HEK293 (cell line): ENCODE measurements around the gene HMGB3.

Experiments used
- CTCF ChIA-PET: fragments of 350-600 bp; formaldehyde crosslinking; extraction: SDS; loops from one replicate; lab custom pipeline; 2021; ENCODE audit warnings: antibody characterized with exemption; lab: Yijun Ruan, JAX
- POLR2A ChIA-PET: fragments of 300-600 bp; formaldehyde crosslinking; extraction: SDS; loops from one replicate; lab custom pipeline; 2020; ENCODE audit warnings: antibody characterized with exemption, inconsistent platforms; lab: Yijun Ruan, JAX
- H3K27ac ChIP-seq: fragments of 200-500 bp; sonication (Bioruptor generic); 2 replicates; pipeline ENCODE4 v1.5.1; 2014; ENCODE audit warnings: low read depth, low read length, control low read depth, inconsistent platforms; ENCODE audit errors: extremely low read depth
- H3K36me3 ChIP-seq, 2 experiments: fragments of 200-500 bp in 1 of 2; sonication (Bioruptor generic) in 1 of 2; 1 replicate in 1 of 2; 2 replicates in 1 of 2; pipeline ENCODE4 v1.5.1; 2014 to 2017; ENCODE audit warnings: inconsistent platforms in 2 of 2, low read length in 2 of 2; ENCODE audit not compliant: control insufficient read depth in 2 of 2, insufficient read depth in 1 of 2
- H3K4me1 ChIP-seq: fragments of 200-500 bp; sonication (Bioruptor generic); 2 replicates; pipeline ENCODE4 v1.5.1; 2014; ENCODE audit warnings: mild to moderate bottlenecking, low read length, inconsistent platforms; ENCODE audit not compliant: control insufficient read depth, insufficient read depth
- H3K4me3 ChIP-seq: 2 replicates; pipeline ENCODE4 v1.5.1; 2011; ENCODE audit warnings: low read depth, mild to moderate bottlenecking, control low read depth, low read length, moderate library complexity
- H3K9me3 ChIP-seq: fragments of 200-500 bp; sonication (Bioruptor generic); 2 replicates; pipeline ENCODE4 v1.5.1; 2014; ENCODE audit warnings: low read depth, low read length, inconsistent platforms; ENCODE audit not compliant: control insufficient read depth, insufficient read depth
- BCL11A ChIP-seq: fragments of 450-650 bp; formaldehyde crosslinking; IDR thresholded peaks from 2 replicates; pipeline ENCODE4 v1.5.1; 2016; ENCODE audit warnings: low read depth, missing biosample characterization, missing genetic modification characterization
- GLIS1 ChIP-seq: fragments of 450-650 bp; formaldehyde crosslinking; IDR thresholded peaks from 2 replicates; pipeline ENCODE4 v1.5.1; 2016; ENCODE audit warnings: missing biosample characterization, missing genetic modification characterization
- ZBTB17 ChIP-seq: fragments of 450-650 bp; formaldehyde crosslinking; IDR thresholded peaks from 2 replicates; pipeline ENCODE4 v1.5.1; 2016; ENCODE audit warnings: missing biosample characterization, missing genetic modification characterization
- ZIC2 ChIP-seq: fragments of 450-650 bp; formaldehyde crosslinking; IDR thresholded peaks from 2 replicates; pipeline ENCODE4 v1.5.1; 2016; ENCODE audit warnings: missing biosample characterization, missing genetic modification characterization
- ZNF311 ChIP-seq: fragments of 450-650 bp; formaldehyde crosslinking; IDR thresholded peaks from 2 replicates; pipeline ENCODE4 v1.5.1; 2017; ENCODE audit warnings: missing biosample characterization, missing genetic modification characterization, borderline replicate concordance
- ZNF544 ChIP-seq: fragments of 450-650 bp; formaldehyde crosslinking; IDR thresholded peaks from 2 replicates; pipeline ENCODE4 v1.5.0; 2017; ENCODE audit warnings: missing biosample characterization, missing genetic modification characterization
- ZNF585B ChIP-seq: fragments of 450-650 bp; formaldehyde crosslinking; IDR thresholded peaks from 2 replicates; pipeline ENCODE4 v1.5.1; 2016; ENCODE audit warnings: missing biosample characterization, missing genetic modification characterization
- TF ChIP-seq, protein P1 (sequence below): fragments of 450-650 bp; formaldehyde crosslinking; IDR thresholded peaks from 2 replicates; pipeline ENCODE4 v1.5.1; 2016; ENCODE audit warnings: missing biosample characterization, missing genetic modification characterization, borderline replicate concordance
- TF ChIP-seq, protein P2 (sequence below): fragments of 450-650 bp; formaldehyde crosslinking; IDR thresholded peaks from 2 replicates; pipeline ENCODE4 v1.5.1; 2016; ENCODE audit warnings: missing biosample characterization, missing genetic modification characterization
- TF ChIP-seq, protein P3 (sequence below): fragments of 450-650 bp; formaldehyde crosslinking; optimal IDR thresholded peaks from 2 replicates; pipeline ENCODE3; 2016; ENCODE audit warnings: missing biosample characterization, mild to moderate bottlenecking, missing genetic modification characterization
- TF ChIP-seq, protein P4 (sequence below): fragments of 450-650 bp; formaldehyde crosslinking; IDR thresholded peaks from 2 replicates; pipeline ENCODE4 v1.5.1; 2016; ENCODE audit warnings: missing biosample characterization, missing genetic modification characterization

Gene HMGB3

DNA sequence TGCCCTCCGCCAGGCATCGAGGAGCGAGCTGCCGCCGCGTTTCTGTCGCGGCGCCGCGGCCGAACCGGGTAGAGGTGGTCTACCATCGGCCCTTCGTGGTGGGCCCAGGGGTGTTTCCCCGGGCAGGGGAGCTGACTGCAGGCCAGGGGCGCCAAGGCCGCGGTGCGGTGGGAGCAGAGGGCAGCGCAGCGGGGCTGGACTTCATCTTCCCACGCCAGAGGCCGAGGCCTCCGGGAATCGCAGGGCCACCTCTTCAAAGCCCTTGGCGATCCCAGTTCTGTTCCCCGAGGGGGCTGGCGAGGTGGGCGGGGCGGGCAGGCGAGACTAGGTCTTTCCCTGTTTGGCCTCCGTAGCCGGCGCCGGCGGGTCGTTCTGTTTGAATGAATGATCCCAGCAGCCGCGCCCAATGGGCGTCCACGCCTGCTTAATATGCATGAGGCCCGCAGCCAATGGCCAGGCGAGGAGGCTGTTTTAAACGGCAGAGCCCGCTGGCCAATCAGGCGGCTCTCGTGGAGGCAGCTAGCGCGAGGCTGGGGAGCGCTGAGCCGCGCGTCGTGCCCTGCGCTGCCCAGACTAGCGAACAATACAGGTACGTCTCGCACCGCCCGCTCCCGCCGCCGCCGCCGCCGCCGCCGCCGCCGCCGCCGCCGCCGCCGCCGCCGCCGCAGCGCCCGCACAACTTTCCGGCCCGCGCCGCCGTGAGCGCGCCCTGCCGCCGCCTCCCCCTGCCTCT lies at the start of gene HMGB3 (continued):
- TF ChIP-seq BCL11A (tag by site-specific recombination): no peak

DNA sequence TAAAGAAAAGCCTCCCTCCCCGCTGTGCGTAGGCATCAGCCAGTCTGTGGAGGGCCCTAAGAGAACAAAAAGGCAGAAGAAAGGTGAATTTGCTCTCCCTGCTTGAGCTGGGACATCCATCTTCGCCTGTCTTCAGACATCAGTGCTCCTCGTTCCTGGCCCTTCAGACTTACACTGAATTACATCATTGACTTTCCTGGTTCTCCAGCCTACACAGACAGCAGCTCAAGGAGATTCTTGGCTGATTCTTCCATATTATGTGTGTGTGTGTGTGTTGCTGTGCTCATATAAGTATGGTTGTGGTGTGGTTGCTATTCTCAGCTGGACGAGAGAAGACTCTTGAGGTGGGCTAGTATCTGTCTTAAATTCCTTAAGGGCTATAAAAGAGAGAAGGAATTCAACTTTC lies 49.2 kb upstream of the HMGB3 start:
- no peak overlapping the region for H3K27ac ChIP-seq
- POLR2A ChIA-PET: interaction anchor here (1.0 kb wide), 1 partner anchor 9 kb away, joined by 3 read pairs; no protein-coding TSS in a partner anchor
- no peak overlapping the region for H3K4me3 ChIP-seq
- TF ChIP-seq, protein P1, sequence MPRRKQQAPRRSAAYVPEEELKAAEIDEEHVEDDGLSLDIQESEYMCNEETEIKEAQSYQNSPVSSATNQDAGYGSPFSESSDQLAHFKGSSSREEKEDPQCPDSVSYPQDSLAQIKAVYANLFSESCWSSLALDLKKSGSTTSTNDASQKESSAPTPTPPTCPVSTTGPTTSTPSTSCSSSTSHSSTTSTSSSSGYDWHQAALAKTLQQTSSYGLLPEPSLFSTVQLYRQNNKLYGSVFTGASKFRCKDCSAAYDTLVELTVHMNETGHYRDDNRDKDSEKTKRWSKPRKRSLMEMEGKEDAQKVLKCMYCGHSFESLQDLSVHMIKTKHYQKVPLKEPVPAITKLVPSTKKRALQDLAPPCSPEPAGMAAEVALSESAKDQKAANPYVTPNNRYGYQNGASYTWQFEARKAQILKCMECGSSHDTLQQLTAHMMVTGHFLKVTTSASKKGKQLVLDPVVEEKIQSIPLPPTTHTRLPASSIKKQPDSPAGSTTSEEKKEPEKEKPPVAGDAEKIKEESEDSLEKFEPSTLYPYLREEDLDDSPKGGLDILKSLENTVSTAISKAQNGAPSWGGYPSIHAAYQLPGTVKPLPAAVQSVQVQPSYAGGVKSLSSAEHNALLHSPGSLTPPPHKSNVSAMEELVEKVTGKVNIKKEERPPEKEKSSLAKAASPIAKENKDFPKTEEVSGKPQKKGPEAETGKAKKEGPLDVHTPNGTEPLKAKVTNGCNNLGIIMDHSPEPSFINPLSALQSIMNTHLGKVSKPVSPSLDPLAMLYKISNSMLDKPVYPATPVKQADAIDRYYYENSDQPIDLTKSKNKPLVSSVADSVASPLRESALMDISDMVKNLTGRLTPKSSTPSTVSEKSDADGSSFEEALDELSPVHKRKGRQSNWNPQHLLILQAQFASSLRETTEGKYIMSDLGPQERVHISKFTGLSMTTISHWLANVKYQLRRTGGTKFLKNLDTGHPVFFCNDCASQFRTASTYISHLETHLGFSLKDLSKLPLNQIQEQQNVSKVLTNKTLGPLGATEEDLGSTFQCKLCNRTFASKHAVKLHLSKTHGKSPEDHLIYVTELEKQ (tag by site-specific recombination): no peak
- TF ChIP-seq ZNF585B (no peak), ZNF311 (tag by site-specific recombination) (no peak), ZBTB17 (tag by site-specific recombination) (peak; percentile 30; the same call in 1 of the 2 replicates)
- TF ChIP-seq, protein P2, sequence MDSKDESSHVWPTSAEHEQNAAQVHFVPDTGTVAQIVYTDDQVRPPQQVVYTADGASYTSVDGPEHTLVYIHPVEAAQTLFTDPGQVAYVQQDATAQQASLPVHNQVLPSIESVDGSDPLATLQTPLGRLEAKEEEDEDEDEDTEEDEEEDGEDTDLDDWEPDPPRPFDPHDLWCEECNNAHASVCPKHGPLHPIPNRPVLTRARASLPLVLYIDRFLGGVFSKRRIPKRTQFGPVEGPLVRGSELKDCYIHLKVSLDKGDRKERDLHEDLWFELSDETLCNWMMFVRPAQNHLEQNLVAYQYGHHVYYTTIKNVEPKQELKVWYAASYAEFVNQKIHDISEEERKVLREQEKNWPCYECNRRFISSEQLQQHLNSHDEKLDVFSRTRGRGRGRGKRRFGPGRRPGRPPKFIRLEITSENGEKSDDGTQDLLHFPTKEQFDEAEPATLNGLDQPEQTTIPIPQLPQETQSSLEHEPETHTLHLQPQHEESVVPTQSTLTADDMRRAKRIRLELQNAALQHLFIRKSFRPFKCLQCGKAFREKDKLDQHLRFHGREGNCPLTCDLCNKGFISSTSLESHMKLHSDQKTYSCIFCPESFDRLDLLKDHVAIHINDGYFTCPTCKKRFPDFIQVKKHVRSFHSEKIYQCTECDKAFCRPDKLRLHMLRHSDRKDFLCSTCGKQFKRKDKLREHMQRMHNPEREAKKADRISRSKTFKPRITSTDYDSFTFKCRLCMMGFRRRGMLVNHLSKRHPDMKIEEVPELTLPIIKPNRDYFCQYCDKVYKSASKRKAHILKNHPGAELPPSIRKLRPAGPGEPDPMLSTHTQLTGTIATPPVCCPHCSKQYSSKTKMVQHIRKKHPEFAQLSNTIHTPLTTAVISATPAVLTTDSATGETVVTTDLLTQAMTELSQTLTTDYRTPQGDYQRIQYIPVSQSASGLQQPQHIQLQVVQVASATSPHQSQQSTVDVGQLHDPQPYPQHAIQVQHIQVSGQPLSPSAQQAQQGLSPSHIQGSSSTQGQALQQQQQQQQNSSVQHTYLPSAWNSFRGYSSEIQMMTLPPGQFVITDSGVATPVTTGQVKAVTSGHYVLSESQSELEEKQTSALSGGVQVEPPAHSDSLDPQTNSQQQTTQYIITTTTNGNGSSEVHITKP: no peak
- TF ChIP-seq, all 188 proteins: peak for 1
- Histone ChIP-seq H3K36me3 (no peaks in the 10 kb centered on the region), H3K4me1 (no peaks in the 10 kb centered on the region), H3K9me3 (no peaks in the 10 kb centered on the region)
- CTCF ChIA-PET: interaction anchor here (1.0 to 1.6 kb wide), 2 partner anchors 48 to 162 kb away, joined by 4 read pairs; no protein-coding TSS in a partner anchor

DNA sequence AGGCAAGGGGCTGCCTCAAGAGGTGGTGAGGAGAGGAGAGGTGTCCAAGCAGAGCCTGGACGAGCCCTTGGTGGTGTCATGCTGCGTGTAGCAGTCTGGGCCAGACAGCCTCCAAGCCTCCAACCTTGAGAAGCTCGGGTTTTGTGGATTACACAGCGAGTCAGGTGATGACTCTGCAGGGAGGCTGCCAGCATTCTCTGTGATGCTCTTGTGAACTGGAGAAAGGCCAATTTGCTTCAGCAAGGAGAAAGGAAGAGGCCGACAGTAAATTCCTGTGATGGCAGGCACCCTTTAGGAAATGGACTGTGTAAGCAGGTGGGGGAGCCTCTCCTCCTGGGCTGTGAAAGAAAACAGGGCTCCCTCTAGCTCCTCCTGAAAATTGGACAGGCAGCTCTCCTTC lies 48.7 kb upstream of the HMGB3 start:
- no peak overlapping the region for H3K27ac ChIP-seq
- ChIA-PET POLR2A (interaction anchor here (1.0 kb wide), 1 partner anchor 9 kb away, joined by 3 read pairs; no protein-coding TSS in a partner anchor), CTCF (interaction anchor here (1.0 to 1.6 kb wide), 3 partner anchors 25 to 162 kb away, joined by 3 to 4 read pairs (median 4); no protein-coding TSS in a partner anchor)
- no peaks in the 10 kb centered on the region for H3K4me1 ChIP-seq
- no peak overlapping the region for H3K4me3 ChIP-seq
- no peaks in the 10 kb centered on the region for H3K9me3 ChIP-seq
- no peaks in the 10 kb centered on the region for H3K36me3 ChIP-seq
- TF ChIP-seq ZIC2 (tag by site-specific recombination) (peak; percentile 72), ZNF544 (tag by site-specific recombination) (no peak), GLIS1 (tag by site-specific recombination) (peak; percentile 46; the same call in 1 of the 2 replicates)
- TF ChIP-seq, protein P3, sequence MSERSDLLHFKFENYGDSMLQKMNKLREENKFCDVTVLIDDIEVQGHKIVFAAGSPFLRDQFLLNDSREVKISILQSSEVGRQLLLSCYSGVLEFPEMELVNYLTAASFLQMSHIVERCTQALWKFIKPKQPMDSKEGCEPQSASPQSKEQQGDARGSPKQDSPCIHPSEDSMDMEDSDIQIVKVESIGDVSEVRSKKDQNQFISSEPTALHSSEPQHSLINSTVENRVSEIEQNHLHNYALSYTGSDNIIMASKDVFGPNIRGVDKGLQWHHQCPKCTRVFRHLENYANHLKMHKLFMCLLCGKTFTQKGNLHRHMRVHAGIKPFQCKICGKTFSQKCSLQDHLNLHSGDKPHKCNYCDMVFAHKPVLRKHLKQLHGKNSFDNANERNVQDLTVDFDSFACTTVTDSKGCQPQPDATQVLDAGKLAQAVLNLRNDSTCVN: no peak
- TF ChIP-seq, protein P4, sequence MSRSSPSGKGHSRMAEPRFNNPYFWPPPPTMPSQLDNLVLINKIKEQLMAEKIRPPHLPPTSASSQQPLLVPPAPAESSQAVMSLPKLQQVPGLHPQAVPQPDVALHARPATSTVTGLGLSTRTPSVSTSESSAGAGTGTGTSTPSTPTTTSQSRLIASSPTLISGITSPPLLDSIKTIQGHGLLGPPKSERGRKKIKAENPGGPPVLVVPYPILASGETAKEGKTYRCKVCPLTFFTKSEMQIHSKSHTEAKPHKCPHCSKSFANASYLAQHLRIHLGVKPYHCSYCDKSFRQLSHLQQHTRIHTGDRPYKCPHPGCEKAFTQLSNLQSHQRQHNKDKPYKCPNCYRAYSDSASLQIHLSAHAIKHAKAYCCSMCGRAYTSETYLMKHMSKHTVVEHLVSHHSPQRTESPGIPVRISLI (tag by site-specific recombination): no peak
